ENCODE data around the gene ABLIM1. TPM values are rescaled to one million over a fixed set of nuclear protein-coding genes. Genes with fewer than 3 reads are reported as not detected.
A peak's percentile ranks its signal among the peaks of the same experiment; 100 is the strongest.

The ABLIM1 gene
- polyA plus RNA-seq, 3 donors, result 0.33 to 0.91 (median 0.57) TPM

DNA sequence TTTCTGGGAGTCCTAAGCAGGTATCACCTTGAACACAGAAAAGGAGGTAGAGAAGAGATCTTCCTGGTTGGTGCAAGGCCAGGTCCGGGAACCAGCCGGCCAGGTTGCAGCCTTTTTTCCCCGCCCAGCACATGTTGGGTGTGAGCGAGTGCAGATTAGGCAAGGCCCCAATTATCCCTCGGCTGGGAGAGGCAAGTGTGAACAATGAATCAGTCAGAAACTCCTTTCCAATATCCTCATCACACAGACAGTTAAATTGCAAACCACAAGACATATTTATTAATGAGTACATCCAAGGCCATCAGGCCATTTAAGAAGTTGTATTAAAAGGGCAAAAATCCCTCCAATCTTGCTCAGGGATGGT lies 138.8 kb downstream of the ABLIM1 start:
- Histone ChIP-seq H3K9me3 (replicated peaks in 1 of 2; ENCODE audit: control insufficient read depth in 1 of 2, insufficient read depth in 1 of 2, low read length in 2 of 2) (no peaks in the 10 kb centered on the region), H3K79me2 (ENCODE audit: insufficient read depth, low read length) (no peaks in the 10 kb centered on the region), H3K9ac (ENCODE audit: insufficient read depth, low read length, poor library complexity, severe bottlenecking) (no peak overlapping the region), H3K4me3 (replicated peaks in 1 of 3; ENCODE audit: low read depth in 2 of 3, low read length in 3 of 3) (no peak overlapping the region), H4K20me1 (ENCODE audit: insufficient read depth, low read length) (no peaks in the 10 kb centered on the region), H3K36me3 (replicated peaks in 1 of 2; ENCODE audit: control insufficient read depth in 1 of 2, insufficient read depth in 2 of 2, low read length in 2 of 2) (no peaks in the 10 kb centered on the region), H3K4me2 (replicated peaks; ENCODE audit: extremely low read depth, low read length, poor library complexity, severe bottlenecking) (no peak overlapping the region), H2AFZ (ENCODE audit: insufficient read depth, low read depth, low read length, poor library complexity, severe bottlenecking) (no peak overlapping the region), H3K4me1 (ENCODE audit: control insufficient read depth in 1 of 2, insufficient read depth in 2 of 2, low read length in 2 of 2) (no peaks in the 10 kb centered on the region), H3K27ac (ENCODE audit: low read depth in 1 of 2, low read length in 2 of 2) (no peak overlapping the region), H3K27me3 (ENCODE audit: control insufficient read depth in 2 of 2, insufficient read depth in 2 of 2, low read length in 2 of 2) (no peaks in the 10 kb centered on the region)
- no peaks in the 10 kb centered on the region for H3K9me3 Mint-ChIP-seq
- TF ChIP-seq, protein P1, sequence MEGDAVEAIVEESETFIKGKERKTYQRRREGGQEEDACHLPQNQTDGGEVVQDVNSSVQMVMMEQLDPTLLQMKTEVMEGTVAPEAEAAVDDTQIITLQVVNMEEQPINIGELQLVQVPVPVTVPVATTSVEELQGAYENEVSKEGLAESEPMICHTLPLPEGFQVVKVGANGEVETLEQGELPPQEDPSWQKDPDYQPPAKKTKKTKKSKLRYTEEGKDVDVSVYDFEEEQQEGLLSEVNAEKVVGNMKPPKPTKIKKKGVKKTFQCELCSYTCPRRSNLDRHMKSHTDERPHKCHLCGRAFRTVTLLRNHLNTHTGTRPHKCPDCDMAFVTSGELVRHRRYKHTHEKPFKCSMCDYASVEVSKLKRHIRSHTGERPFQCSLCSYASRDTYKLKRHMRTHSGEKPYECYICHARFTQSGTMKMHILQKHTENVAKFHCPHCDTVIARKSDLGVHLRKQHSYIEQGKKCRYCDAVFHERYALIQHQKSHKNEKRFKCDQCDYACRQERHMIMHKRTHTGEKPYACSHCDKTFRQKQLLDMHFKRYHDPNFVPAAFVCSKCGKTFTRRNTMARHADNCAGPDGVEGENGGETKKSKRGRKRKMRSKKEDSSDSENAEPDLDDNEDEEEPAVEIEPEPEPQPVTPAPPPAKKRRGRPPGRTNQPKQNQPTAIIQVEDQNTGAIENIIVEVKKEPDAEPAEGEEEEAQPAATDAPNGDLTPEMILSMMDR (IDR thresholded peaks at IDR 0.05), result no peak
- intact Hi-C loops (cut with micrococcal nuclease), result no loop called here
- H3K36me3 Mint-ChIP-seq, result no peaks in the 10 kb centered on the region
- no CpG with 5 or more reads among the region's 5 CpGs for WGBS (ENCODE audit: insufficient coverage)
- H3K27me3 Mint-ChIP-seq (ENCODE audit: low read depth in 3 of 3), result peaks cover 0 to 6% (median 1%) of the 10 kb centered on the region in 3 donors
- DNase-seq, result no peak
- H3K27ac Mint-ChIP-seq, result peak overlapping the region in 1 of 7 donors; percentile 60
- H3K4me3 Mint-ChIP-seq, result no peak overlapping the region
- H3K4me1 Mint-ChIP-seq, result peaks cover 6% of the 10 kb centered on the region

- Histone ChIP-seq H3K4me1 (ENCODE audit: control insufficient read depth in 1 of 2, insufficient read depth in 2 of 2, low read length in 2 of 2) (no peaks in the 10 kb centered on the region), H3K9me3 (replicated peaks in 1 of 2; ENCODE audit: control insufficient read depth in 1 of 2, insufficient read depth in 1 of 2, low read length in 2 of 2) (no peaks in the 10 kb centered on the region), H3K36me3 (replicated peaks in 1 of 2; ENCODE audit: control insufficient read depth in 1 of 2, insufficient read depth in 2 of 2, low read length in 2 of 2) (no peaks in the 10 kb centered on the region), H3K4me3 (replicated peaks in 1 of 3; ENCODE audit: low read depth in 2 of 3, low read length in 3 of 3) (no peak overlapping the region), H3K79me2 (ENCODE audit: insufficient read depth, low read length) (no peaks in the 10 kb centered on the region), H2AFZ (ENCODE audit: insufficient read depth, low read depth, low read length, poor library complexity, severe bottlenecking) (no peak overlapping the region), H3K4me2 (replicated peaks; ENCODE audit: extremely low read depth, low read length, poor library complexity, severe bottlenecking) (no peak overlapping the region), H3K9ac (ENCODE audit: insufficient read depth, low read length, poor library complexity, severe bottlenecking) (no peak overlapping the region), H3K27me3 (ENCODE audit: control insufficient read depth in 2 of 2, insufficient read depth in 2 of 2, low read length in 2 of 2) (no peaks in the 10 kb centered on the region), H3K27ac (ENCODE audit: low read depth in 1 of 2, low read length in 2 of 2) (no peak overlapping the region), H4K20me1 (ENCODE audit: insufficient read depth, low read length) (no peaks in the 10 kb centered on the region)
- H3K9me3 Mint-ChIP-seq, result no peaks in the 10 kb centered on the region
- H3K27ac Mint-ChIP-seq, result no peak overlapping the region
- peaks cover 0 to 6% (median 1%) of the 10 kb centered on the region in 3 donors for H3K27me3 Mint-ChIP-seq (ENCODE audit: low read depth in 3 of 3)
- no peak for DNase-seq
- TF ChIP-seq, protein P1 (IDR thresholded peaks at IDR 0.05), result no peak
- no peaks in the 10 kb centered on the region for H3K36me3 Mint-ChIP-seq
- peaks cover 6% of the 10 kb centered on the region for H3K4me1 Mint-ChIP-seq
- H3K4me3 Mint-ChIP-seq, result no peak overlapping the region
- intact Hi-C loops (cut with micrococcal nuclease), result no loop called here
- WGBS (ENCODE audit: insufficient coverage), result 86% methylated on average over 2 of the region's 4 CpGs
Measured at GRCh38 chr10:114518401-114519305, 139.4 kb downstream of the ABLIM1 start.

Data from CD14-positive monocyte (primary cell).